GM21526 (cell line): ENCODE measurements around the gene PPP2R2D.

ENCODE experiments used
- ATAC-seq: cut with Tn5 transposase; IDR thresholded peaks from one replicate; pipeline ENCODE4 v1.9.1; 2021; ENCODE audit warnings: moderate library complexity; ENCODE audit not compliant: unreplicated experiment, low FRiP score

Gene PPP2R2D

GRCh38 chr10:131886237-131886636, 14.6 kb upstream of the PPP2R2D start:
- no peak for ATAC-seq

- no peak for ATAC-seq
These were observed 12.6 kb upstream of the PPP2R2D start for GRCh38 chr10:131888186-131888604.

GRCh38 chr10:131889755-131890154, 11.1 kb upstream of the PPP2R2D start:
- ATAC-seq = no peak

GRCh38 chr10:131890276-131891195, 10.3 kb upstream of the PPP2R2D start:
- ATAC-seq = no peak

- ATAC-seq = no peak
These were observed 9.4 kb upstream of the PPP2R2D start for GRCh38 chr10:131891196-131891928.

- ATAC-seq = no peak
These were observed 8.6 kb upstream of the PPP2R2D start for GRCh38 chr10:131891929-131892805.

GRCh38 chr10:131892806-131893675, 7.8 kb upstream of the PPP2R2D start:
- no peak for ATAC-seq

- ATAC-seq = no peak
These were observed 5.7 kb upstream of the PPP2R2D start for GRCh38 chr10:131895116-131895515.

- no peak for ATAC-seq
These were observed 4.4 kb upstream of the PPP2R2D start for GRCh38 chr10:131896403-131896802.

GRCh38 chr10:131897297-131897899, 3.4 kb upstream of the PPP2R2D start:
- no peak for ATAC-seq

- no peak for ATAC-seq
These were observed 2.7 kb upstream of the PPP2R2D start for GRCh38 chr10:131898061-131898460.

- ATAC-seq = no peak
These were observed 2.1 kb upstream of the PPP2R2D start for GRCh38 chr10:131898713-131899112.

GRCh38 chr10:131899116-131899690, 1.6 kb upstream of the PPP2R2D start:
- ATAC-seq = no peak

- ATAC-seq = peak; percentile 0
These were observed 986 bp upstream of the PPP2R2D start for GRCh38 chr10:131899695-131900349.

GRCh38 chr10:131901181-131901829, 497 bp downstream of the PPP2R2D start:
- peak; percentile 31 for ATAC-seq

GRCh38 chr10:131902211-131902610, 1.4 kb downstream of the PPP2R2D start:
- no peak for ATAC-seq

GRCh38 chr10:131902691-131903090, 1.9 kb downstream of the PPP2R2D start:
- no peak for ATAC-seq

GRCh38 chr10:131905267-131905571, 4.4 kb downstream of the PPP2R2D start:
- ATAC-seq = no peak
